ENCODE data around the gene MRPS22. TPM values are rescaled to one million over a fixed set of nuclear protein-coding genes. Genes with fewer than 3 reads are reported as not detected.
A peak's percentile ranks its signal among the peaks of the same experiment; 100 is the strongest.

MRPS22 gene
- total and polyA plus RNA-seq, 11 donors: 66.0 to 110 (median 78.7) TPM

DNA sequence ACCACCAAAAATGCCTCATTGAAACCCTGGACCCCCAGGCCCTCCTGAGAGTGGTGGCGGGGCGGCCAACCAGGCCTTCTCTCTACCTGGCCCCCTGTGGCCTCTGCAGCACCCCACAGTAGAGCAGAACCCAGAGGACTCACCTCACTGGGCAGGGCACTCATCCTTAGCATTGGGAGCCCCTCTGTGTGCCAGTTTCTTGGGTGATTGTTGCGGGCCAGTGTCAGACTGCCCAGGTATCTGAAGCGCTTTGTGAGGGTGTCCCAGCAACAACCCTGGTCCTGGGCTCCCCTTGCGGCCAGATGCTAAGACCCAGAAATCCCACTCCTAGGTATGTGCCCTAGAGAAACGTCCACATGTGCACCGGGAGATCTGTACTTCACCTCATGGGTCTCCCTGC is 20.7 kb upstream of the MRPS22 start:
- no peak for DNase-seq
- WGBS, 4 donors: 73 to 90% (median 85%) methylated on average over 6 to 7 of the region's 7 CpGs
- no peak for TF ChIP-seq POLR2A (IDR thresholded peaks at IDR 0.05)
- TF ChIP-seq, protein P1, sequence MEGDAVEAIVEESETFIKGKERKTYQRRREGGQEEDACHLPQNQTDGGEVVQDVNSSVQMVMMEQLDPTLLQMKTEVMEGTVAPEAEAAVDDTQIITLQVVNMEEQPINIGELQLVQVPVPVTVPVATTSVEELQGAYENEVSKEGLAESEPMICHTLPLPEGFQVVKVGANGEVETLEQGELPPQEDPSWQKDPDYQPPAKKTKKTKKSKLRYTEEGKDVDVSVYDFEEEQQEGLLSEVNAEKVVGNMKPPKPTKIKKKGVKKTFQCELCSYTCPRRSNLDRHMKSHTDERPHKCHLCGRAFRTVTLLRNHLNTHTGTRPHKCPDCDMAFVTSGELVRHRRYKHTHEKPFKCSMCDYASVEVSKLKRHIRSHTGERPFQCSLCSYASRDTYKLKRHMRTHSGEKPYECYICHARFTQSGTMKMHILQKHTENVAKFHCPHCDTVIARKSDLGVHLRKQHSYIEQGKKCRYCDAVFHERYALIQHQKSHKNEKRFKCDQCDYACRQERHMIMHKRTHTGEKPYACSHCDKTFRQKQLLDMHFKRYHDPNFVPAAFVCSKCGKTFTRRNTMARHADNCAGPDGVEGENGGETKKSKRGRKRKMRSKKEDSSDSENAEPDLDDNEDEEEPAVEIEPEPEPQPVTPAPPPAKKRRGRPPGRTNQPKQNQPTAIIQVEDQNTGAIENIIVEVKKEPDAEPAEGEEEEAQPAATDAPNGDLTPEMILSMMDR (IDR thresholded peaks at IDR 0.05): no peak
- no peak overlapping the region for H3K4me3 ChIP-seq
- peaks cover 0 to 6% (median 0%) of the 10 kb centered on the region in 12 donors for H3K4me1 ChIP-seq
- H3K9me3 ChIP-seq: no peaks in the 10 kb centered on the region
- intact Hi-C loops (cut with DNase I): loop anchor here in 2 of 10 donors (10.0 kb wide), 2 partner anchors 118 to 728 kb away; partner anchors contain the start of gene CEP70 (in 1 of the 2)
- H3K27ac ChIP-seq: no peak overlapping the region
- H3K27me3 ChIP-seq: peaks cover 0 to 5% (median 0%) of the 10 kb centered on the region in 9 donors
- H3K36me3 ChIP-seq: no peaks in the 10 kb centered on the region
- no peak for ATAC-seq

DNA sequence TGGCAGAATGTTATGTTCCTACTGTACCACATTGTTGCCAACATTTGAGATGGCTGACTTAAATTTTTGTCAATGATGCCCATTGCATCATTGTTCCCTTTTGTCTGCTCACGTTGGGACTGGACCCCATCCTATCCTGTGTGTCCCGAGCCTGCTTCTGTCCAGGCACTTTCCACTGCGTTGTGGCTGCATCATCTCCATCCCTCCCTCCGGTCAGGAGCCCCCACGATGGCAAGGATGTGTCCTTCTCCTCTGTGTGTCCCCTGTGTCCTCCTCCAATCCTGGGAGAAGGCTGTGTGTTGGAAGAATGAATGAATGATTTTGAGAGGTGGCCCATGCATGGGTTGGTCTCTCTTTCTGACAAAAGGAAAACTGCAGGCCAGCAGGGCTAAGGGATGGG is 19.4 kb upstream of the MRPS22 start:
- DNase-seq: no peak
- TF ChIP-seq, protein P1 (IDR thresholded peaks at IDR 0.05): no peak
- TF ChIP-seq POLR2A (IDR thresholded peaks at IDR 0.05): no peak
- ATAC-seq: no peak

DNA sequence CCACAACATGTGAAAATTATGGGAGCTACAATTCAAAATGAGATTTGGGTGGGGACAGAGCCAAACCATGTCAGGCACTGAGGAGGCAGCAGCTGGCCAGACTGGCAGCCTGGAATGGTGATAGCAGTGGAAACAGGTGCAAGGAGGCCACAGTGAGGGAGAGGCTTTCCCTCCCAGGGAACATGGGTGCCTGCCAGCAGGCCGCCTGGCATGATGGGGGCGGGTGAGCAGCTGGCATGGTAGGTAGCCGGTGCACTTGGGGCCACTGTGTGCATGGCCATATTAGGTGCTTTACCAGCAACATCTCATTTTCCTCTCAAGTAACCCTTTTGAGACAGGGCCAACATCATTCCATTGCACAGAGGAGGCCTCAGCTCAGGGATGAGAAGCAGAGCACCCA is 18.3 kb upstream of the MRPS22 start:
- Histone ChIP-seq H3K27me3 (peaks cover 0 to 14% (median 5%) of the 10 kb centered on the region in 9 donors), H3K27ac (no peak overlapping the region), H3K9me3 (no peaks in the 10 kb centered on the region), H3K36me3 (no peaks in the 10 kb centered on the region), H3K4me1 (peaks cover 0 to 8% (median 2%) of the 10 kb centered on the region in 12 donors), H3K4me3 (no peak overlapping the region)
- no peak for TF ChIP-seq POLR2A (IDR thresholded peaks at IDR 0.05)
- TF ChIP-seq, protein P1 (IDR thresholded peaks at IDR 0.05): no peak
- DNase-seq: peak in 2 of 5 donors; percentile 30 to 48
- ATAC-seq: peak in 3 of 4 donors; percentile 23 to 24 (median 23)
- intact Hi-C loops (cut with DNase I): loop anchor here in 7 of 10 donors (5.0 to 10.0 kb wide), 4 partner anchors 121 to 731 kb away; partner anchors contain the start of gene CEP70 (in 1 of the 7)
- 68 to 80% (median 73%) methylated on average over 2 to 3 of the region's 3 CpGs for WGBS, 4 donors

More for the DNA sequence above, 19.4 kb upstream of the MRPS22 start:
- Histone ChIP-seq H3K36me3 (no peaks in the 10 kb centered on the region), H3K27me3 (peaks cover 0 to 4% (median 0%) of the 10 kb centered on the region in 9 donors), H3K4me1 (peaks cover 0 to 9% (median 2%) of the 10 kb centered on the region in 12 donors), H3K27ac (no peak overlapping the region), H3K4me3 (no peak overlapping the region), H3K9me3 (no peaks in the 10 kb centered on the region)
- intact Hi-C loops (cut with DNase I): loop anchor here in 2 of 10 donors (10.0 kb wide), 2 partner anchors 120 to 730 kb away; partner anchors contain the start of gene CEP70 (in 1 of the 2)
- WGBS, 4 donors: 59 to 66% (median 62%) methylated on average over 5 of the region's 5 CpGs

DNA sequence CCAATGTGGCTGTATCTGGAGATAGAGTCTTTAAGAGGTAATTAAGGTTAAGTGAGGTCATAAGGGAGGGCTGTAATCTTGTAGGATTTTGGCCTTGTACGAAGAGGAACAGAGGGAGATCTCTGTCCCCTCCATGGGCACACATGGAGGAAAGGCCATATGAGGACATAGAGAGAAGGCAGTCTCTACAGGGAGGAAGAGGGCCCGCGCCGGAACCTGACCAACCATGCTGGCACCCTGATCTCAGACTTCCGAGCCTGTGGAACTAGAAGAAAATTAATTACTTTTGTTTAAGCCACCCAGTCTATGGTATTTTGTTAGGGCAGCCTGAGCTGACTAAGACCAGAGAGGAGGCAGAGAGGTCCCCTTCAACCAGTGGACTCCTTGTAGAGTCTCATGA is 17.7 kb upstream of the MRPS22 start:
- no peaks in the 10 kb centered on the region for H3K36me3 ChIP-seq
- ATAC-seq: no peak

More for the DNA sequence above, 17.7 kb upstream of the MRPS22 start:
- no peak for TF ChIP-seq POLR2A (IDR thresholded peaks at IDR 0.05)
- TF ChIP-seq, protein P1 (IDR thresholded peaks at IDR 0.05): no peak
- peaks cover 0 to 8% (median 2%) of the 10 kb centered on the region in 12 donors for H3K4me1 ChIP-seq
- intact Hi-C loops (cut with DNase I): loop anchor here in 7 of 10 donors (5.0 to 10.0 kb wide), 4 partner anchors 121 to 731 kb away; partner anchors contain the start of gene CEP70 (in 1 of the 7)
- H3K27ac ChIP-seq: no peak overlapping the region
- H3K9me3 ChIP-seq: no peaks in the 10 kb centered on the region
- DNase-seq: no peak
- no peak overlapping the region for H3K4me3 ChIP-seq
- peaks cover 0 to 19% (median 7%) of the 10 kb centered on the region in 9 donors for H3K27me3 ChIP-seq
- WGBS, 4 donors: 84 to 92% (median 88%) methylated on average over 5 of the region's 5 CpGs
